H9 (cell line): ENCODE results near the gene RBM8A. TPM values are rescaled to one million over a fixed set of nuclear protein-coding genes. Genes with fewer than 3 reads are reported as not detected.

ENCODE experiments used
- DNase-seq: peaks from one replicate; pipeline ENCODE4 v3.0.0-alpha.2; 2017
- H2AFZ ChIP-seq: one replicate; pipeline ENCODE4 v1.6.1; 2013; ENCODE audit warnings: mild to moderate bottlenecking, low read length, control low read depth, moderate library complexity
- H2AK5ac ChIP-seq: 2 replicates; pipeline ENCODE4 v1.6.1; 2013; ENCODE audit warnings: low read length, control low read depth, mixed read lengths; ENCODE audit not compliant: insufficient read length
- H2BK120ac ChIP-seq: one replicate; pipeline ENCODE4 v1.6.1; 2013; ENCODE audit warnings: low read depth, mild to moderate bottlenecking, low read length, control low read depth, inconsistent platforms; ENCODE audit not compliant: poor library complexity, severe bottlenecking
- H2BK12ac ChIP-seq: 2 replicates; pipeline ENCODE4 v1.6.1; 2013; ENCODE audit warnings: low read length, control low read depth, mixed read lengths, low read depth; ENCODE audit not compliant: insufficient read length
- H2BK15ac ChIP-seq: 2 replicates; pipeline ENCODE4 v1.6.1; 2013; ENCODE audit warnings: low read depth, low read length, control low read depth
- H2BK20ac ChIP-seq: one replicate; pipeline ENCODE4 v1.6.1; 2013; ENCODE audit warnings: low read depth, mild to moderate bottlenecking, low read length, control low read depth, inconsistent platforms; ENCODE audit not compliant: poor library complexity, severe bottlenecking
- H2BK5ac ChIP-seq: 2 replicates; pipeline ENCODE4 v1.6.1; 2013; ENCODE audit warnings: low read length, control low read depth, mixed read lengths; ENCODE audit not compliant: insufficient read length
- H3K14ac ChIP-seq: 2 replicates; pipeline ENCODE4 v1.6.1; 2013; ENCODE audit warnings: low read length, control low read depth; ENCODE audit not compliant: insufficient read depth
- H3K18ac ChIP-seq: 2 replicates; pipeline ENCODE4 v1.6.1; 2013; ENCODE audit warnings: low read depth, mild to moderate bottlenecking, mixed read lengths, low read length, control low read depth; ENCODE audit not compliant: insufficient read length
- H3K23ac ChIP-seq: 2 replicates; pipeline ENCODE4 v1.6.1; 2013; ENCODE audit warnings: low read length, control low read depth, mixed read lengths, low read depth; ENCODE audit not compliant: insufficient read length
- H3K23me2 ChIP-seq: 2 replicates; pipeline ENCODE4 v1.6.1; 2013; ENCODE audit warnings: low read depth, mild to moderate bottlenecking, mixed read lengths, low read length, control low read depth; ENCODE audit not compliant: insufficient read length, poor library complexity, severe bottlenecking
- H3K27ac ChIP-seq: 2 replicates; pipeline ENCODE4 v1.5.1; 2013; ENCODE audit warnings: low read length, control low read depth, mixed read lengths, low read depth; ENCODE audit not compliant: insufficient read length
- H3K27me3 ChIP-seq: 2 replicates; pipeline ENCODE4 v1.6.1; 2013; ENCODE audit warnings: low read length, control low read depth, inconsistent platforms; ENCODE audit not compliant: insufficient read depth
- H3K4ac ChIP-seq: 2 replicates; pipeline ENCODE4 v1.6.1; 2013; ENCODE audit warnings: low read depth, mild to moderate bottlenecking, control low read depth, inconsistent platforms, low read length, moderate library complexity
- H3K4me1 ChIP-seq: 2 replicates; pipeline ENCODE4 v1.6.1; 2013; ENCODE audit warnings: low read length, control low read depth, inconsistent platforms; ENCODE audit not compliant: insufficient read depth
- H3K4me2 ChIP-seq: 2 replicates; pipeline ENCODE4 v1.6.1; 2013; ENCODE audit warnings: low read length, control low read depth, mixed read lengths; ENCODE audit not compliant: insufficient read length, insufficient read depth
- H3K56ac ChIP-seq: 2 replicates; pipeline ENCODE4 v1.6.1; 2013; ENCODE audit warnings: low read depth, mild to moderate bottlenecking, mixed read lengths, low read length, control low read depth; ENCODE audit not compliant: insufficient read length
- H3K79me1 ChIP-seq: 2 replicates; pipeline ENCODE4 v1.6.1; 2013; ENCODE audit warnings: low read depth, mild to moderate bottlenecking, moderate library complexity, low read length, control low read depth, inconsistent platforms; ENCODE audit not compliant: insufficient read depth, poor library complexity, severe bottlenecking
- H3K79me2 ChIP-seq: 2 replicates; pipeline ENCODE4 v1.6.1; 2013; ENCODE audit warnings: low read length, control low read depth, inconsistent platforms; ENCODE audit not compliant: insufficient read depth
- H3K9ac ChIP-seq: 2 replicates; pipeline ENCODE4 v1.6.1; 2013; ENCODE audit warnings: low read length, control low read depth, mixed read lengths; ENCODE audit not compliant: insufficient read length; ENCODE audit errors: extremely low read depth
- H3K9me3 ChIP-seq: one replicate; pipeline ENCODE4 v1.6.1; 2013; ENCODE audit warnings: low read depth, low read length, inconsistent platforms; ENCODE audit not compliant: control insufficient read depth
- H3T11ph ChIP-seq: one replicate; pipeline ENCODE4 v1.6.1; 2013; ENCODE audit warnings: mild to moderate bottlenecking, low read length, control low read depth, inconsistent platforms
- H4K20me1 ChIP-seq: one replicate; pipeline ENCODE4 v1.6.1; 2013; ENCODE audit not compliant: control insufficient read depth, insufficient read length, insufficient read depth
- H4K5ac ChIP-seq: 2 replicates; pipeline ENCODE4 v1.6.1; 2013; ENCODE audit warnings: low read depth, mild to moderate bottlenecking, mixed read lengths, low read length, control low read depth; ENCODE audit not compliant: insufficient read length
- H4K8ac ChIP-seq: replicated peaks from 2 replicates; pipeline ENCODE4 v1.6.1; 2013; ENCODE audit warnings: low read length, control low read depth, mixed read lengths, low read depth; ENCODE audit not compliant: insufficient read length
- H4K91ac ChIP-seq: 2 replicates; pipeline ENCODE4 v1.6.1; 2013; ENCODE audit warnings: low read depth, mild to moderate bottlenecking, moderate library complexity, mixed read lengths, low read length, control low read depth; ENCODE audit not compliant: insufficient read length
- H3K27ac Mint-ChIP-seq, 3 experiments: 2 replicates in 2 of 3; 3 replicates in 1 of 3; pipeline ENCODE4 v1.8.0; 2020 to 2021; ENCODE audit warnings: mixed read lengths in 3 of 3, mild to moderate bottlenecking in 1 of 3, moderate library complexity in 1 of 3
- H3K27me3 Mint-ChIP-seq: 2 replicates; pipeline ENCODE4 v1.8.0; 2021; ENCODE audit warnings: low read depth, mild to moderate bottlenecking, moderate library complexity, mixed read lengths
- H3K36me3 Mint-ChIP-seq, 3 experiments: 2 replicates in 2 of 3; 3 replicates in 1 of 3; pipeline ENCODE4 v1.8.0; 2020 to 2021; ENCODE audit warnings: low read depth in 3 of 3, mixed read lengths in 3 of 3; ENCODE audit not compliant: insufficient read depth in 1 of 3
- H3K4me1 Mint-ChIP-seq, 2 experiments: 2 replicates each; pipeline ENCODE4 v1.8.0; 2020; ENCODE audit warnings: mixed read lengths in 2 of 2
- H3K4me3 Mint-ChIP-seq, 2 experiments: 2 replicates in 1 of 2; 3 replicates in 1 of 2; pipeline ENCODE4 v1.8.0; 2020 to 2021; ENCODE audit warnings: mild to moderate bottlenecking in 2 of 2, mixed read lengths in 2 of 2, moderate library complexity in 1 of 2
- H3K9me3 Mint-ChIP-seq, 2 experiments: 2 replicates in 1 of 2; 3 replicates in 1 of 2; pipeline ENCODE4 v1.8.0; 2020; ENCODE audit warnings: mild to moderate bottlenecking in 2 of 2, mixed read lengths in 2 of 2, moderate library complexity in 1 of 2
- CTCF ChIP-seq: fragments of 200-600 bp; sonication (generic); conservative IDR thresholded peaks from 3 replicates; pipeline ENCODE4 v1.8.0; 2021; ENCODE audit warnings: antibody characterized with exemption, mild to moderate bottlenecking
- WGBS: extraction: QIAGEN DNeasy Blood & Tissue Kit; methylation state at CpG from one replicate; pipeline ENCODE4 v1.1.7; 2013; ENCODE audit warnings: missing lambda C conversion rate, low lambda C conversion rate, mixed read lengths; ENCODE audit not compliant: insufficient read length; ENCODE audit errors: extremely low coverage; 5-methylcytosine and 5-hydroxymethylcytosine counted together
- total RNA-seq: library from RNA; stranded (reverse); gene quantifications from 2 replicates; pipeline ENCODE4 v1.2.1, GENCODE V29; 2021

The RBM8A gene
- total RNA-seq, 1 experiment from 2014 or later: 298 TPM

- no peaks in the 10 kb centered on the region for H3K79me1 ChIP-seq
- no CpG with 5 or more reads among the region's 36 CpGs for WGBS
- H3K23ac ChIP-seq: no peak within 1 kb of the TSS
- H3K56ac ChIP-seq: no peak within 1 kb of the TSS
- Mint-ChIP-seq H3K4me3 (peak within 1 kb of the TSS; percentile 78 to 82), H3K4me1 (peaks cover 23 to 30% of the 10 kb centered on the region in 2 experiments), H3K27me3 (peaks cover 33% of the 10 kb centered on the region), H3K27ac (no peak within 1 kb of the TSS), H3K9me3 (no peaks in the 10 kb centered on the region), H3K36me3 (no peaks in the 10 kb centered on the region)
- no peaks in the 10 kb centered on the region for H4K20me1 ChIP-seq
- no peak within 1 kb of the TSS for H2BK15ac ChIP-seq
- no peak within 1 kb of the TSS for H3T11ph ChIP-seq
- no peak within 1 kb of the TSS for H3K4ac ChIP-seq
- no peak within 1 kb of the TSS for H3K27ac ChIP-seq
- no peaks in the 10 kb centered on the region for H3K4me1 ChIP-seq
- H4K91ac ChIP-seq: no peak within 1 kb of the TSS
- H3K18ac ChIP-seq: no peak within 1 kb of the TSS
- H4K5ac ChIP-seq: no peak within 1 kb of the TSS
- H2BK120ac ChIP-seq: no peak within 1 kb of the TSS
- peak; percentile 91 for DNase-seq
- no peak within 1 kb of the TSS for H2BK12ac ChIP-seq
- H3K4me2 ChIP-seq: peak within 1 kb of the TSS; percentile 15
- H2BK5ac ChIP-seq: no peak within 1 kb of the TSS
- H4K8ac ChIP-seq: no peak within 1 kb of the TSS
- H3K27me3 ChIP-seq: peaks cover 8% of the 10 kb centered on the region; the same call in 1 of the 2 replicates
- no peaks in the 10 kb centered on the region for H3K79me2 ChIP-seq
- no peak within 1 kb of the TSS for H2AK5ac ChIP-seq
- H3K23me2 ChIP-seq: peaks cover 7% of the 10 kb centered on the region
- no peak within 1 kb of the TSS for H2AFZ ChIP-seq
- H3K9ac ChIP-seq: no peak within 1 kb of the TSS
- TF ChIP-seq CTCF: no peak
- no peak within 1 kb of the TSS for H2BK20ac ChIP-seq
- no peaks in the 10 kb centered on the region for H3K9me3 ChIP-seq
- H3K14ac ChIP-seq: no peak within 1 kb of the TSS
Observed at GRCh38 chr1:145885738-145886287, 41.5 kb downstream of the RBM8A start, which contains the start of gene ANKRD35. Gene ANKRD35, minus strand, starts transcription at chr1:145885866. Its CDS starts 108 bp downstream, at chr1:145885758.
